ENCODE data around the gene C5orf22. TPM values are rescaled to one million over a fixed set of nuclear protein-coding genes. Genes with fewer than 3 reads are reported as not detected.

The C5orf22 gene
- total and polyA plus RNA-seq, 2 of the 4 experiments (the other 2 are of a cell fraction), result 11.2 to 19.9 TPM

GRCh38 chr5:31554552-31554951 is 22.5 kb downstream of the C5orf22 start:
- H2AK5ac ChIP-seq (ENCODE audit: low read depth, low read length), result no peak overlapping the region
- no peak overlapping the region for H3K23ac ChIP-seq (ENCODE audit: low read depth, low read length)
- H3K18ac ChIP-seq (ENCODE audit: low read depth, low read length), result no peak overlapping the region
- no peak overlapping the region for H4K5ac ChIP-seq (ENCODE audit: low read depth, low read length)
- TF ChIP-seq ELK1 (IDR thresholded peaks at IDR 0.05; ENCODE audit: borderline replicate concordance, low read depth, low read length), result no peak
- no peak for TF ChIP-seq MAFK (IDR thresholded peaks at IDR 0.05; ENCODE audit: low read depth, low read length)
- no peak for TF ChIP-seq FOS (IDR thresholded peaks at IDR 0.05; ENCODE audit: low read depth, low read length)
- TF ChIP-seq CTCF (conservative IDR thresholded peaks at IDR 0.05; ENCODE audit: low read depth, low read length), result no peak
- no peak for TF ChIP-seq MAZ (IDR thresholded peaks at IDR 0.05; ENCODE audit: borderline replicate concordance, low read depth, low read length)
- no peak for TF ChIP-seq MXI1 (IDR thresholded peaks at IDR 0.05; ENCODE audit: borderline replicate concordance, low read depth, low read length)
- TF ChIP-seq BHLHE40 (IDR thresholded peaks at IDR 0.05; ENCODE audit: low read depth, low read length), result no peak
- TF ChIP-seq RFX5 (IDR thresholded peaks at IDR 0.05; ENCODE audit: low read depth, low read length), result no peak
- no peak for TF ChIP-seq CEBPB (IDR thresholded peaks at IDR 0.05; ENCODE audit: low read depth, low read length)
- TF ChIP-seq CHD1 (IDR thresholded peaks at IDR 0.05; ENCODE audit: low read depth, low read length), result no peak
- no peak for TF ChIP-seq NFE2L2 (IDR thresholded peaks at IDR 0.05; ENCODE audit: low read depth, low read length)
- no peak for TF ChIP-seq USF2 (IDR thresholded peaks at IDR 0.05; ENCODE audit: low read depth, low read length)
- TF ChIP-seq RCOR1 (IDR thresholded peaks at IDR 0.05; ENCODE audit: insufficient replicate concordance, low read length), result no peak
- TF ChIP-seq RAD21 (IDR thresholded peaks at IDR 0.05; ENCODE audit: low read length), result no peak
- no peak for TF ChIP-seq POLR2A (IDR thresholded peaks at IDR 0.05; ENCODE audit: low read depth, low read length)
- TF ChIP-seq SMC3 (IDR thresholded peaks at IDR 0.05; ENCODE audit: low read depth, low read length), result no peak
- CTCF ChIA-PET, result interaction anchor here (1.1 kb wide), 1 partner anchor 254 kb away, joined by 10 read pairs; no protein-coding TSS in a partner anchor
- H4K91ac ChIP-seq (ENCODE audit: insufficient read depth, low read depth, low read length), result no peak overlapping the region
- dilution Hi-C loops (cut with HindIII; ENCODE audit: low sequenced_read_pairs, unreplicated experiment), result no loop called here
- no peak overlapping the region for H2BK120ac ChIP-seq (ENCODE audit: low read depth, low read length)
- DNase-seq (peak; percentile 37), ATAC-seq (ENCODE audit: low read depth) (no peak)
- H3K14ac ChIP-seq (replicated peaks; ENCODE audit: low read depth, low read length), result no peak overlapping the region
- no peak overlapping the region for H2BK5ac ChIP-seq (ENCODE audit: low read depth, low read length, poor library complexity, severe bottlenecking)
- in situ Hi-C loops (cut with MboI; ENCODE audit: low sequenced_read_pairs), result no loop called here
- H3K27me3 ChIP-seq (ENCODE audit: control insufficient read depth, insufficient read depth, low read length), result no peaks in the 10 kb centered on the region
- no CpG with 5 or more reads among the region's 1 CpG for WGBS, 2 experiments (ENCODE audit: extremely low coverage in 2 of 2, insufficient read length in 1 of 2)
- H3K27ac ChIP-seq (ENCODE audit: insufficient read depth, low read length), result no peak overlapping the region
- H3K4me3 ChIP-seq (ENCODE audit: insufficient read depth, low read depth, low read length), result no peak overlapping the region
- H2AFZ ChIP-seq (replicated peaks; ENCODE audit: low read length, poor library complexity), result no peak overlapping the region
- H2AK9ac ChIP-seq (replicated peaks; ENCODE audit: low read depth, low read length, poor library complexity), result no peak overlapping the region
- no peaks in the 10 kb centered on the region for H3K9me3 ChIP-seq (ENCODE audit: control insufficient read depth, insufficient read depth, low read length)
- no peak overlapping the region for H3K4me2 ChIP-seq (ENCODE audit: low read depth, low read length)
- peaks cover 3% of the 10 kb centered on the region; the same call in 1 of the 2 replicates for H4K20me1 ChIP-seq (ENCODE audit: insufficient read depth, low read length)
- no peak overlapping the region for H4K8ac ChIP-seq (ENCODE audit: low read depth in 2 of 2, low read length in 2 of 2)
- H3K4me1 ChIP-seq (ENCODE audit: control insufficient read depth, insufficient read depth, low read length), result peaks cover 4% of the 10 kb centered on the region; the same call in 1 of the 2 replicates
- H3K4ac ChIP-seq (ENCODE audit: low read depth, low read length), result no peak overlapping the region
- peaks cover 5% of the 10 kb centered on the region; the same call in 1 of the 2 replicates for H3K9me1 ChIP-seq (ENCODE audit: insufficient read depth, low read length)
- H2BK20ac ChIP-seq (ENCODE audit: low read depth, low read length), result no peak overlapping the region
- POLR2A ChIA-PET (ENCODE audit: unreplicated experiment), result no interaction called here
- no TSS peak for BruUV-seq (replicated peaks)
- intact Hi-C loops (cut with micrococcal nuclease), result no loop called here
- H3K56ac ChIP-seq (ENCODE audit: extremely low read depth, insufficient read depth, low read length), result no peak overlapping the region
- peaks cover 0 to 5% of the 10 kb centered on the region in 2 experiments; a peak in 1 of 4 replicates for H3K79me1 ChIP-seq (ENCODE audit: low read depth in 1 of 2, low read length in 2 of 2)
- H3K9ac ChIP-seq (ENCODE audit: low read depth, low read length), result no peak overlapping the region
- H3K36me3 ChIP-seq (ENCODE audit: control insufficient read depth, insufficient read depth, low read length), result peaks cover 17% of the 10 kb centered on the region
- no peak overlapping the region for H2BK15ac ChIP-seq (ENCODE audit: low read depth, low read length)
